H1 (cell line): Measurements from ENCODE around the gene ILKAP.

ENCODE experiments used
- BACH1 ChIP-seq: IDR thresholded peaks from 2 replicates; pipeline ENCODE4 v1.6.1; 2012; ENCODE audit warnings: low read length, improper control_type of control experiment
- CTBP2 ChIP-seq: IDR thresholded peaks from 2 replicates; pipeline ENCODE4 v1.7.0; 2011; ENCODE audit warnings: borderline replicate concordance, mild to moderate bottlenecking, moderate library complexity, mixed read lengths, low read length; ENCODE audit not compliant: insufficient read depth, insufficient read length
- GABPA ChIP-seq: IDR thresholded peaks from 2 replicates; pipeline ENCODE4 v1.6.1; 2011; ENCODE audit warnings: mild to moderate bottlenecking, low read length, moderate library complexity, borderline replicate concordance; ENCODE audit not compliant: insufficient read depth
- JUN ChIP-seq: IDR thresholded peaks from 2 replicates; pipeline ENCODE4 v1.6.1; 2011; ENCODE audit warnings: low read depth, mild to moderate bottlenecking, improper control_type of control experiment, low read length
- KDM1A ChIP-seq: fragments of 200-600, 300-600 bp; sonication (generic); IDR thresholded peaks from 2 replicates; pipeline ENCODE4 v1.7.1; 2016; ENCODE audit warnings: mild to moderate bottlenecking, low read length, borderline replicate concordance
- MAFK ChIP-seq: IDR thresholded peaks from 2 replicates; pipeline ENCODE4 v1.6.1; 2012; ENCODE audit warnings: low read depth, mild to moderate bottlenecking, improper control_type of control experiment, low read length
- NANOG ChIP-seq: IDR thresholded peaks from 2 replicates; pipeline ENCODE4 v1.6.1; 2011; ENCODE audit warnings: low read length, low read depth, mild to moderate bottlenecking, inconsistent platforms; ENCODE audit not compliant: insufficient read depth, poor library complexity, severe bottlenecking
- POLR2A ChIP-seq, 2 experiments: IDR thresholded peaks; 1 replicate in 1 of 2; 2 replicates in 1 of 2; pipeline ENCODE4 v1.6.1; 2011; ENCODE audit warnings: low read depth in 2 of 2, low read length in 2 of 2, mild to moderate bottlenecking in 2 of 2; ENCODE audit errors: control extremely low read depth in 1 of 2
- SP4 ChIP-seq: IDR thresholded peaks from 2 replicates; pipeline ENCODE4 v1.6.1; 2012; ENCODE audit warnings: low read length, inconsistent platforms
- TAF1 ChIP-seq: IDR thresholded peaks from 2 replicates; pipeline ENCODE4 v1.6.1; 2011; ENCODE audit warnings: mild to moderate bottlenecking, low read depth, low read length
- TAF7 ChIP-seq: optimal IDR thresholded peaks from 2 replicates; pipeline ENCODE3; 2011; ENCODE audit warnings: low read depth, mild to moderate bottlenecking, inconsistent platforms, low read length, moderate library complexity, borderline replicate concordance
- TEAD4 ChIP-seq: IDR thresholded peaks from 2 replicates; pipeline ENCODE4 v1.6.1; 2012; ENCODE audit warnings: low read depth, low read length, inconsistent platforms, mixed read lengths
- TF ChIP-seq, protein P1 (sequence below), 3 experiments: IDR thresholded peaks; 1 replicate in 2 of 3; 2 replicates in 1 of 3; pipeline versions ENCODE4 v1.5.1 to v1.6.1; 2011; ENCODE audit warnings: low read length in 3 of 3, mild to moderate bottlenecking in 3 of 3, inconsistent platforms in 2 of 3, low read depth in 1 of 3, moderate library complexity in 1 of 3; ENCODE audit not compliant: insufficient read depth in 1 of 3; ENCODE audit errors: control extremely low read depth in 1 of 3

DNA sequence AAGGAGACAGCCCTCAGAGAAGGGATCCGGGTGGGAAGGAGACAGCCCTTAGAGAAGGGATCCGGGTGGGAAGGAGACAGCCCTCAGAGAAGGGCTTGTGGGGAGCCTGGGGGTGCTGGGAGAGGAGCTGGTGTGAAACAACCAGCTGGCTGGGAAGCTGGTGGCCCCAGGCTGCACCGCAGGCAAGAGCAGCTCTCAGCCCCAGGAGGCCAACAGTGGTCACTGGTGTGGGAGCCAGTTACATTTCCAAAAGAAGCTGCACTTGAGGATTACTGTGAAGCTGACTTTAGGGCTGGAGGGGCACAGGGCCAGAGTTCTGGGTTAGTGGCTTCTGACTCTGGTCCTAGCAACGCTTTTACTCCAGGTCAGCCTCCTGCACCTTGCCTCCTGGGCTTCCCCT is 33.1 kb upstream of the ILKAP start:
- TF ChIP-seq POLR2A (IDR thresholded peaks at IDR 0.05; ENCODE audit: control extremely low read depth in 1 of 2, low read depth in 2 of 2, low read length in 2 of 2) (no peak), BACH1 (no peak), TAF7 (no peak), GABPA (no peak), SP4 (no peak), TAF1 (no peak), JUN (no peak), MAFK (no peak), TEAD4 (no peak), NANOG (no peak), KDM1A (no peak), CTBP2 (no peak)
- TF ChIP-seq, protein P1, sequence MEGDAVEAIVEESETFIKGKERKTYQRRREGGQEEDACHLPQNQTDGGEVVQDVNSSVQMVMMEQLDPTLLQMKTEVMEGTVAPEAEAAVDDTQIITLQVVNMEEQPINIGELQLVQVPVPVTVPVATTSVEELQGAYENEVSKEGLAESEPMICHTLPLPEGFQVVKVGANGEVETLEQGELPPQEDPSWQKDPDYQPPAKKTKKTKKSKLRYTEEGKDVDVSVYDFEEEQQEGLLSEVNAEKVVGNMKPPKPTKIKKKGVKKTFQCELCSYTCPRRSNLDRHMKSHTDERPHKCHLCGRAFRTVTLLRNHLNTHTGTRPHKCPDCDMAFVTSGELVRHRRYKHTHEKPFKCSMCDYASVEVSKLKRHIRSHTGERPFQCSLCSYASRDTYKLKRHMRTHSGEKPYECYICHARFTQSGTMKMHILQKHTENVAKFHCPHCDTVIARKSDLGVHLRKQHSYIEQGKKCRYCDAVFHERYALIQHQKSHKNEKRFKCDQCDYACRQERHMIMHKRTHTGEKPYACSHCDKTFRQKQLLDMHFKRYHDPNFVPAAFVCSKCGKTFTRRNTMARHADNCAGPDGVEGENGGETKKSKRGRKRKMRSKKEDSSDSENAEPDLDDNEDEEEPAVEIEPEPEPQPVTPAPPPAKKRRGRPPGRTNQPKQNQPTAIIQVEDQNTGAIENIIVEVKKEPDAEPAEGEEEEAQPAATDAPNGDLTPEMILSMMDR (IDR thresholded peaks at IDR 0.05; ENCODE audit: control extremely low read depth in 1 of 3, insufficient read depth in 1 of 3, low read depth in 1 of 3, low read length in 3 of 3): no peak
